KBM-7 (cell line): ENCODE data around the gene TBC1D22A.

ENCODE experiments used
- DNase-seq: peaks from one replicate; pipeline ENCODE4 v3.0.0-alpha.2; 2015
- in situ Hi-C: fragments of 300-500 bp; cut with MboI; formaldehyde crosslinking; loops from 2 replicates; pipeline ENCODE4 v1.14.3; 2020; ENCODE audit warnings: low sequenced_read_pairs, low pct_unique_long_range_greater_than_20kb, mixed read lengths

TBC1D22A gene

DNA sequence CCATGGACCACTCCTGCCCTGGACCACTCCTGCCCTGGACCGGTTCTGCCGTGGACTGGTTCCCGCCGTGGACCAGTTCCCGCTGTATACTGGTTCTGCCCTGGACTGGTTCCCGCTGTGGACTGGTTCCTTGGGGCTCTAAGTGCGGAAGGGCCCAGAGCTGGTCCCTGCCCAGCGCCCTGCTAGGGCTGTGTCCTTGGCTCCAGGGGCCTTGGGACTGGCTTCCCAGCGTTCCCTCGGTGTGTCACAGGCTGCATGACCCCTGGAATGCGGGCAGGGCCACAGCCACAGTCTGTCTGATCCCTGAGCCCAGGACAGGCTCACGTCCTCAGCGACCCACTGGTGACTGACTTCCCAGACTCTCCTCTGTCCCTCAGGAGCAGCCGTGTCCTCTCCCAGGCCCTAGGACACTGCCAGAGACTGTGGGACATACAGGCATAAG, 412.2 kb downstream of the TBC1D22A start:
- no peak for DNase-seq
- in situ Hi-C loops: no loop called here

DNA sequence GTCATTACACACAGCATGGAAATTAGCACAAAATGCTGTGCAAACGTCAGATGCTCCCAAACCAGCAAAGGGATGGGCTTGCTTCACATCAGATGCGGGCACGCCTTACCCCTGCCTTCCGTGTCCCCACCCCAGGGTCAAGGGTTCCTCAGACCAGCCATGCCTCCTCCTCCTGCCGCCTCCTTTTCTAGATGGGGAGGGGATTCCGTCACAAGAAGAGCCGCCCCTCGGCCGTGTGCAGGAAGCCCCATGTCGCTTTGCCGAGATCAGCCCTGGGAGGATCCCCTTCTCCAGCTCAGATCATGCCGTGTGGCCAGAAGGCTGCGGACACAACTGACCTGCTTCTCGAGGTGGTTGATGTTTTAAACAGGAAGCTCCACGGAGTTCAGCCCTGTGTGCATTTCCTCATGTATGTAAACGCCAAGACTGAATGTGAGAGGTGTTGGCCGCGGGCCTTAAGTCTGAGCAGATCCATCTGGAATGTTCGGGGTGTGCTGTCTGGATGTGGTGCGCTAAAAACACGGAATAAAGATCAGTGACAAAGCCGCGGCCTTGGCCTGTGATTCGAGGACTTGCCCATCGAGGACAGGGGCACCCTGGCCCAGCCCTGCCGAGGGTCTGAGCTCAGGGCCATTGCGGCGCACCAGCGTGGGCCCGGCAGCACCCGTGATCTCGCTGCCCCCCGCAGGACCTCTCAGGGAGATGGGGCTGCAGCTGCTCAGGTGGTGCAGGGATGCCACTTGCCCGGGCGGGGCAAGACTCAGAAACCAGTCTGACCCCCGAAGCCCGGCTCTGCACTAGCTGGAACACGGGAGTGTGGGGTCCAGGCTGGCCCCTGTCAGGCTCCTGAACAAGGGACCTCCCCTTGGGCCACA, 412.9 kb downstream of the TBC1D22A start:
- no peak for DNase-seq
- in situ Hi-C loops: no loop called here

DNA sequence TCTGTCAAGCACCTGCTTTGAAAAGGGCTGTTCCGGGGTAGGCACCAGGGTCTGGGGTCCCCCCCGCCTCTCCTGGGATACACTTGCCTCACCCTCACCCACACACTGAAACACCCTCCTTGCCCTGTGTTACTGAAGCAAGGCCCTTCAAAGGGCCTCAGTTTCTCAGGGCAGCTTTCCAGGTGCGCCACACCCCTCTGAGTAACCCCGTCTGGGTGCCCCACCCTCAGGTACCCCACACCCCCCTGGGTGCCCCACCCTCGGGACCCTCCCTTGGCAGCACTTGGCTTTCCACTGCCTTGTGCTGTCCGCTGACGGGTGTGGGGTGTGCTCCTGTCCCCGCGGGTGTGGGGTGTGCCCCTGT, 413.6 kb downstream of the TBC1D22A start:
- in situ Hi-C loops: no loop called here
- no peak for DNase-seq

DNA sequence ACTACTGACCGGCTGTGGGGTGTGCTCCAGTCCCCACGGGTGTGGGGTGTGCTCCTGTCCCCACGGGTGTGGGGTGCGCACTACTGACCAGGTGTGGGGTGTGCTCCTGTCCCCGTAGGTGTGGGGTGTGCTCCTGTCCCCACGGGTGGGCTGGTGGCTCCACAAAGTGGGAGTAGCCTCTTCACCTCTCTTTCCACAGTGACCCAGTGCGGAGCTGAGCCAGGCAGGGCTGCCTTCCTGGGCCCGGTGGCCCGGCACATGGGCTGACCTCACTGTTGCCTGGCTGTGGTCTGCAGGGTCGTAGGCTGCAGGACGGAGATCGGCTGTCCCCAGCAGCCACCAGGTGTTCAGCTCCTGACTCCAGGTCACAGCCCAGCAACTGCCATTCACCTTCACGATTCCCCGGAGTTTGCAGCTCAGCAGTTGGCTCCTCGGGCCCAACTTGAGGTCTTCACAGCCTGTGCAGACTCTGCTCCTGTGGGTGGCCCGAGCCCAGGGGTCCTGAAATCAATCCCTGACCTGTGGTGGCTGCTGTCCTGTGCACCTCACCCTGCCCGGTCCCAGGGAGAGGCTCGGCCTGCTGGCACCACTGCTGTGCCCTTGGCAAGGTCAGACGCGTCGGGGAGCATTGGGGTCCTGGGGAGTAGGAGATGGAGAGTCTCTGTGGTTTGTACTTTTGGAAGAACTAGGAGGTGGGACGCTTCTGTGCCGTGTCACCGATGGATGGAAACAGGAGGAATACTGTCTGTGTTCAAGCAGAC, 414.3 kb downstream of the TBC1D22A start:
- in situ Hi-C loops: no loop called here

DNA sequence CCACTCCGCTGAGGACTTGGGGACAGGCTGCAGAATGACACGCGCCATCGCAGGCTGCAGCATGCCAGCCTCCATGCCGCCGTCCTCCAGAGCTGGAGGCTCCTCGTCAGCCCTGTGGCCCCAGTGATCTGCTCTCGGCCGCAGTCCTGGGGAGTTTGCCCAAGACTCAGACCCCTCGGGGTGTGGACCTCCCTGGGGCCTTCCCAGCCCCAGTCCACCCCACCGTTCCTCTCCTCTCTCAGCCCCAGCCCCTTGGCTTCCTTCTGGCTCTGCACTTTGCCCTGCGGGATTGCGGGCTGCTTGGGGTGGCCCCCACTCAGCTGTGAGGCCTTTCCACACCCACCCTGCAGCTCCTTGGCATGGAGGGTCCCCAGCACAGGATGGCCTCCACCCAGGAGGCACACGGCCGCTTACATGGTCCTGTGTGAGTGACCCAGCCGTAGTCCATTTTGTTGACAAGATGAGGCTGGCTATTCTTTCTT, 414.9 kb downstream of the TBC1D22A start:
- no peak for DNase-seq
- in situ Hi-C loops: no loop called here

More for the DNA sequence above, 414.3 kb downstream of the TBC1D22A start:
- no peak for DNase-seq

DNA sequence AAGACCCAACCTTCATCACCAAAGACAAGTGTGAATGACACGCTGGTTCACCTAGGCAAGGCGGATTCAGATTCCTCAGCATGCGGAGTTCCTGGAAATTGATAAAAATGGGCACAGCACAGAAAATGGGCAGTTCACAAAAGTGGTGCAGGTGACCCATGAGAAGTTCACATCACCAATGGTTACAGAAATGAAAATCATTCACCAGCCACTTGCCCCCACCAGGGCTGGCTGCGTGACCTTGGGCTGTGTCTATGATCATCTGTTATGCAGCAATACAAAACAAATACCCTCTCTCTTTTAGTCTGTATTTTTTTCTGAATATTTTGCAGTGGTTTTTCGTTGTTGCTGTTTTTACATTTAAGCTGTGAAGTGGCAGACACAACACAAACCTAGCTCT, 415.9 kb downstream of the TBC1D22A start:
- DNase-seq: no peak
- in situ Hi-C loops: no loop called here

DNA sequence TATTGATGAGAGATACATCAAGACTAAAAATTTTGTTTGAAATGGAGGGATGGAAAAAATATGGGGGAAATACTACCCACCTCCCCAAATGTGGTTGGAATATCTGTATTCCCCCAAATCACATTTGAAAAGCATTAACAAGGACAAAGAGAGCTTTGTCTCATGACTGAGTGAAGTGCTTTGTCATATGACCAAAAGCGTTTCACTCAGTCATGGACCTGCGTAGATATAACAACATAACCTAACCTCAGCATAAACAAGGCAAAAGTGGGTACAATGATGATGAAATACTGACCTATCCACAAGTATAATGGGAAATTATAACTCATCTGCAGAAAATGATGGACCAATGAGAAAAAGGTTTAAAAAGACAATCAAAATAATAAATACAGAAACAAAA, 418.3 kb downstream of the TBC1D22A start:
- no peak for DNase-seq
- in situ Hi-C loops: no loop called here

DNA sequence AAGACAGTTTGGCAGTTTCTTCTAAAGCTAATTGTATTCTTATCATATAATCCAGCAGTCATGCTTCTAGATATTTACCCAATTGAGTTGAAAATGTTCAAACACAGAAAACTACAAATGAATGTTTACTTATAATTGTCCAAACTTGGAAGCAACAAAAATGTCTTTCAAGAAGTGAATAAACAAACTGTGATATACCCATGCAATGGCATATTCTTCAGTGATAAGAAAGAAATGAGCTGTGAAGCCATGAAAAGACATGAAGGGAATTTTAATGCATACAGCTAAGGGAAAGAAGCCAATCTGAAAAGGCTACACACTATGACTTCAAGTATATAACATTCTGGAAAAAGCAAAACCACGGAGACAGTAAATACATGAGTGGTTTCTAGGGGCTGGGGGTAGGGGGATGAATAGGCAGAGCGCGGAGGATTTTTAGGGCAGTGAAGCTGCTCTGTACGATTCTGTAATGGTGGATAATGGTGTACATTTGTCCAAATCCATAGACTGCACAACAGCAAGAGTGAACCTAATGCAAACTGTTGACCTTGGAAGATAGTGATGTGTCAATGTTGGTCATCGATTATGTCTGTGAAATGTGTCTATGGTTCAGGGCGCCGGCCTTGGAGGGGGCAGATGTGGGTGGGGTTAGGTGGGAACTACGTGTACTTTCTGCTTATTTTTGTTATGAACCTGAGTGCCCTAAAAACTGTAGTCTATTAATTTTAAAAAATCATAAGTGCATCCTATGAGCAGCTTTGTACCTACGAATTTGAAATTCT, 424.9 kb downstream of the TBC1D22A start:
- in situ Hi-C loops: no loop called here
- DNase-seq: no peak

DNA sequence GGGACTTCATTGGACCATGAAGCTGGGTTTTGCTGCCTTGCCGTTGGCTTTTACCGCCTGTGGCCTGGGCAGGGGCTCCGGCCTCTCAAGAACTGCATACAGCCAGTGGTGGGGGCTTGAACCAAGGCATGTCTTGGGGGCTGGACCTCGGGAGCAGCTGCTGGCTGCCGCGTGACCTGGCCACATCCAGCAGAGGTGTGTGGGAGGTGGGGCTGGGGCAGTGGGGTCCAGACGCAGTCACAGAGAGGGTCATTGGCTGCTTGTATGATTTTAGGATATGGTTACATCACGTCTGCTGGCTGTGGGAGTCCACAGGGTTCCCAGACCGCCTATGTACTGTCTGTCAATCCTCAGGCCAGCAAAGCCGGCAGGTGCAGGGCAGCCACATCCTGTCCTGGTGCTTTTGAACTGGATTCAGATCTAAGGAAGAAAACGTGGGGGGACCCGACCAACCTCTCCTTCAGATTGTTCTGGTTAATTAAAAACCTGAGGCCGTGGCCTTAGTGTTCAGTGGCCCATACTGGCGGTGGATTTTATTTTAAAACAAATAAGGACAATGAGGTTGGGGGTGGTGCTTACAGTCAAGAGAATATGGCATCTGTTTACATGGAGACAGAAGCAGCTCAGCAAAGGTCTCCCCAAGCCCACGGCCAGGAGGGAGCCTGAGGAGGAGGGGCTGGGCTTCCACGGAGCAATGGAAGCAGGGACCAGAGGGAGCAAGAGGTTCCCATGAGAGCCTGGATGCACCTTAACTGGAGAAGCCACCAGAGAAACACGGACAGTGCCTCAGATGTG, 426.0 kb downstream of the TBC1D22A start:
- in situ Hi-C loops: no loop called here
- no peak for DNase-seq

DNA sequence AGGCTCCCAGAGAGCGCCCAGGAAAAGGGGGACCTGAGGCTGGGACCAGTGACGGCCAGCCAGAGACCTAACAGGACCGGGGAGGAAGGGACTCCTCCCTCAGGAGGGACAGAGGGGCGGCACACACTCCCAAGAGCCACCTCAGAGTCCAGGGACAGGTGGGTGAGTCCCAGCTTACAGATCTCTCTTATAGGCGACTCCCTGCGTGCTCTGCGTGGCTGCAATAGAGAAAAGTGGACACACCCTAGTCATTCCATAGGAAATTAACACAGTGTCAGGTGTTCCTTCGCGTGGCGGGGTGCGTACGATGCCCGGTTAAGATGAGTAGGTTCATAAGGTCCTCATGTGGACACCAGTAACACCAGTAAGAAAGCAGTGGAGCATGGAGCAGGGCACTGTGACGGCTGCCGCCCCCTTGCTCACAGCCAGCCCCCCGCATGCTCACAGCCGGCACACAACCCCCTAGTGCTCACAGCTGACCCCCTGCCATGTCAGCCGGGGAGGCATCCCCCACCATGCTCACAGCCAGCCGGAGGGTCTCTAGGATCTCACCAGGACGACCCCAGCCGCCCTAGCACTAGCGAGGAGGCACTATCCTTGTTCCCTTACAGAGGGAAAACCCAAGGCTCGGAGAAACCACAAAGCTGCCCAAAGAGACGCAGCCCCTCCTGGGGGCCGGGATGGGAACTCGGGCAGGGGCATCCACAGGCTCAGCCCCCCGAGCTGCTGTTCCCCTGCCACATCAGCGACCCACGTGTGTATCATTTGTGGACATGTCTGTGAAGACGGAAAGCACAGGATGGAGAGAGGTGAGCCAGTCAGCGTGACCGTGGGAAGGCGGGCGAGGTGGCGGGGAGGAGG, 426.8 kb downstream of the TBC1D22A start:
- in situ Hi-C loops: no loop called here
- DNase-seq: no peak

DNA sequence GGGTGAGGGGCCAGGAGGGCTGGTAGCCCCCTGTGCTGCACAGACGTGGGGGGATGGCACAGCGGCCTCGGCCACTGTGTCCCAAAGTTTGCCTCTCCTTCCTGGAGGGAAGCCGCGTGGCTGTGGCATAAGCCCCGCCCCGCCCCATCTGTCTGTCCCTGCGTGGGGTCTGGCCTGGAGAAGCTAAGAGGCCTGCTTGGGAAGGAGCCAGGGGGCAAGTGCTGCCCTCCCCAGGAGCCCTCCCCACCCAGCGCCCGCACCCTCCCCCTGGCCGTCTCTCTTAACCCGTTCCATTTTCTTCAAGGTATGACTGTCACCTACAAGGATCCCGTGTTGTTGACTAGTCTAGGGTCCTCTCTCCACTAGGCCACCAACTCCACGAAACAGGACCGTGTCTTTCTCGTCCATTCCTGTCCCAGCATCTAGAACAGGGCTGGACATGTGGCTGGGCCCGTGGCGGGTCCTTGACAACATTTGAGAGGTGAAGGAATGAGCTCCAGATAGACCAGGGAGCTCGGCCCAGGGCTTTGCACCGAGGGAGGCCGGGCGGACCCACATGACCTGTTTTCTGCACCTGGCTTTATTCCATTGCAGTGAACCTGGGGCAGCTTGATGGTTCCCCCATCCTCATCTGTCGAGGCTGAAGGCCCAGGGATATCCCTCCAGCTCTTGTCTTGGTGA, 428.0 kb downstream of the TBC1D22A start:
- no peak for DNase-seq
- in situ Hi-C loops: no loop called here

DNA sequence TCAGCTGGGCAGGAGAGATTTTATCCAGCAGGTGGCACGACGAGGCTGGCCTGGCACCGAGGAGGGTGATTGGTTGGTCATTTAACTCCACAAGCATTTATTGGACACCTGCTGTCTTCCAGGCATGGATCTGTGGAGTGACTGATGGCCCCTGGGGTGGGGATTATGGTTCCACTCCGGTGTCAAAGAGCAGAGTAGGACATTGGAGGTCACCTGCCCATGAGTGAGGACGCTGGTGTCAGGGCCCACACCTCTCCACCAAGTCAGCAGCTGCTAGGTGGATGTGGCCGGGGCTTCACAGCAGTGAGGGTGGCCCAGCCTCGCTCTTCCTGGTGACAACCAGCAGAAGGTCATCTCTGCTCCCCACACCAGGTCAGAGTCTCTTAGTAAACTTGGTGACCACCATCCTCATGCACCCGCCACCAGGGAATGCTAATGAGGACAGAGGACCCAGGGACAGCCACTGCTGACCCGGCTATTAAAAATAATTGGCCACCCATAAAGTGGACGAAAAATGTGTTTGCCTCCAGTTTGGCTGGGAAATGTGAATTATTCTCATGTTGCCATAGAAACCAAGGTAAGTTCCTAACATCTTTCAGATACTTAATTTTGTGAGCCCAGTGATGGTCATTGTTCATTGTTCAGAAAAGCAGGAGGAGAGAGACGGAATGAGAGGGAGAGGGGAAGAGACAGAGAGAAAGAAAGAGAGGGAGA, 428.7 kb downstream of the TBC1D22A start:
- in situ Hi-C loops: no loop called here
- no peak for DNase-seq

DNA sequence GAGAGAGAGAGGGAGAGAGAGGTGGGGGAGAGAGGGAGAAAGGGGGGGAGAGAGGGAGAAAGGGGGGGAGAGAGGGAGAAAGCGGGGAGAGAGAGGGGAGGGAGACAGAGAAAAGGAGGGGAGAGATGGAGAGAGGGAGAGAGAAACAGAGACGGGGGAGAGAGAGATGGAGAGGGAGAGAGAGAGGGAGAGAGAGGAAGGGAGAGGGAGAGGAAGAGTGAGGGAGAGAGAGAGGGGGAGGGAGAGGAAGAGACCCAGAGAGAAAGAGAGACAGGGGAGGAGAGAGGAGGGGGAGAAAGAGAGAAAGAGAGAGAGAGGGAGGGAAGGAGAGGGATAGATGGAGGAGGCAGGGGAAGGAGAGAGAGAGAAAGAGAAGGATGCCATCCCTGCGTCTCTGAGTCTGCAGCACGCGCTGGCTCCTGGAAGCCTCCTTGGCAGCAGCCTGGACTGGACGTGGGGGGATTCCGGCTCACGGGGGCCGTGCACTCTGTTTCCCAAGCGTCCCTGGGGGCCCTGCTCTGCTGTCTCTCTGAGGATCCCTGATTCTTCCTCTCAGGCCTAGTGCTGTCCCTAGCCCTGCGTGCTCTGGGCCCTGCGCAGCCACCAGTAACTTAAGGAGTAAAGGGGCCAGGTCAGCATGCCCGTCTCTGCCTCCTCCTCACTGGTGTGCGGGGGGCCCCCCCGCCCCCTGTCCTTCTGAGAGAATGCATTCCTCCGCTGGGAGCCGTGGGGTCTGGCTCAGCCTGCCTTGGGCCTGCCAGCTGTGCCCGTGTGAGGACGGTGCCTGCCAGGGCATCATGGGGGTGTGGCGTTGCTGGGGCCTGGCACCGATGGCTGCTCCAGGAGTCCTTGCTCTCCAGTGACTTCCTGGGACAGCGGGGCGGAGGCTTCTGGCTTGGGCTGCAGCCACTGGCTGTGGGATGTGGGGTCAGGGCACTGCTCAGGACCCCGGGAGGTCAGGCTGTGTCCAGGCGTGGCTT, 429.5 kb downstream of the TBC1D22A start:
- in situ Hi-C loops: no loop called here
- DNase-seq: no peak

DNA sequence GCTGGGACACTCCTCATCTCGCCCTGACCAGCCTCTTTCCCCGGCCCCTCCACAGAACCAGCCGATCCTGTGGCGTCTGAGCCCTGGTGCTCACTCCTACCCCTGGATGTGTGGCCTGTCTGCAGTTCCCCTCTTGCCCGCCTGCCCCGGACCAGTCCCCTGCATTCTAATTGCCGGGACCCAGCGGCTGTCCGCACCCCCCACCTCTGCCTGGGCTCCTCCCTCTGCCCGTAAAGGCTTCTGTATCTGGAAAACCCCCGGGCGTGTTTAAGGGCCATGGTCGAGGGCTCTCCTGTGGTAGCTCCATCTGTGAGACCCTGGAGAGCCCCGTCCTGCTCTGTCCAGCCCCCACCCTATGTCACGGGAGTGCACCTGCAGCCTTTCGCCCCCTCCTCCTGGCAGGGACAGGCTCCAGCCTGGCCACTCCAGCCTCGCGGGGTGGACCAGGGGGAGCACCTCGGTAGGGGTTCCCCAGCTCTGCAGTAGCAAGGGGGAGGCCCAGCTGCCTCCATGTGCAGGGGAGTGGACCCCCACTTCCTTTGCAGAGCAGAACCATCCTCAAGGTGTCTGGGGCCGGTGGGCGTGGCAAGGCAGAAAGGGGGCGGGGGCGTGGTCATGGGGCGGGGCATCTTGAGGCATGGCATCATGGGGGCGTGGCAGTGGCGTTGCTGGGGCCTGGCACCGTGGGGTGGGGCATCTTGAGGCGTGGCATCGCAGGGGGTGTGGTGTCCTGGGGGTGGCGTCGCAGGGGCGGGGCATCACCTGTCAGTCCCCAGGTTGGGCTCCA, 430.4 kb downstream of the TBC1D22A start:
- in situ Hi-C loops: no loop called here
- no peak for DNase-seq
